Osteocyte (in vitro differentiated cells): ENCODE measurements around the gene BMPR1B. TPM values are rescaled to one million over a fixed set of nuclear protein-coding genes. Genes with fewer than 3 reads are reported as not detected.

Experiments
- DNase-seq: peaks from one replicate; pipeline ENCODE4 v3.0.0; 2021; ENCODE audit warnings: mixed read lengths; ENCODE audit not compliant: unreplicated experiment; ENCODE audit errors: extremely low spot score
- H3K27ac Mint-ChIP-seq: one replicate; pipeline ENCODE4 v1.8.0; 2021; ENCODE audit warnings: mild to moderate bottlenecking, mixed read lengths; ENCODE audit not compliant: unreplicated experiment
- H3K27me3 Mint-ChIP-seq: one replicate; pipeline ENCODE4 v1.8.0; 2021; ENCODE audit warnings: mixed read lengths; ENCODE audit not compliant: unreplicated experiment
- H3K36me3 Mint-ChIP-seq: one replicate; pipeline ENCODE4 v1.8.0; 2021; ENCODE audit warnings: mixed read lengths; ENCODE audit not compliant: unreplicated experiment
- H3K4me1 Mint-ChIP-seq: one replicate; pipeline ENCODE4 v1.8.0; 2021; ENCODE audit warnings: mixed read lengths; ENCODE audit not compliant: unreplicated experiment
- H3K4me3 Mint-ChIP-seq: one replicate; pipeline ENCODE4 v1.8.0; 2021; ENCODE audit warnings: mild to moderate bottlenecking, moderate library complexity, mixed read lengths; ENCODE audit not compliant: unreplicated experiment
- H3K9me3 Mint-ChIP-seq: one replicate; pipeline ENCODE4 v1.8.0; 2021; ENCODE audit warnings: mixed read lengths; ENCODE audit not compliant: unreplicated experiment
- total RNA-seq: library from RNA; stranded (reverse); gene quantifications from 2 replicates; pipeline ENCODE4 v1.2.1, GENCODE V29; 2021
- TF ChIP-seq, protein P1 (sequence below): fragments of 200-600 bp; sonication (generic); IDR thresholded peaks from 2 replicates; pipeline ENCODE4 v1.5.0; 2021; ENCODE audit warnings: antibody characterized with exemption, mild to moderate bottlenecking, moderate library complexity

The BMPR1B gene
- total RNA-seq, 1 donor from 2014 or later: 1.5 TPM

DNA sequence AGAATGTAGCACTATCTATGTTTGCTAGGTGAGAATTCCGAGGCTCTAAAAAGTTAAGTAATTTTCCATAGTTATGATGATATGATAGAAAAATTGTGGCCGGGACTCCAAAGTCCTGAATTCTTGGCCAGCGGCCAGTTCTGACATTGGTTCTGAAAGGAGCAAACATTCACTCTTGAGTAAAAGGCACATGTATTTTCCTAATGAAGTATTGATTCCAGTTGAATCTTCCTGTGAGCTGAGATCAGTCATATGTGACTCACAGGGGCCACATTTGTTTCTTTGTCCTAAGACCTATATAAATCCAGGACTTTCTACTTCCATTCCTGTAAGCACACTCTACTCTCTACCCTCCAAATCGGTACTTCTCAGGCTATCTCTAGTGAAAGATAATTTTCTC lies 349.9 kb downstream of the BMPR1B start:
- Mint-ChIP-seq H3K27ac (no peak overlapping the region), H3K27me3 (no peaks in the 10 kb centered on the region)
- DNase-seq: no peak

DNA sequence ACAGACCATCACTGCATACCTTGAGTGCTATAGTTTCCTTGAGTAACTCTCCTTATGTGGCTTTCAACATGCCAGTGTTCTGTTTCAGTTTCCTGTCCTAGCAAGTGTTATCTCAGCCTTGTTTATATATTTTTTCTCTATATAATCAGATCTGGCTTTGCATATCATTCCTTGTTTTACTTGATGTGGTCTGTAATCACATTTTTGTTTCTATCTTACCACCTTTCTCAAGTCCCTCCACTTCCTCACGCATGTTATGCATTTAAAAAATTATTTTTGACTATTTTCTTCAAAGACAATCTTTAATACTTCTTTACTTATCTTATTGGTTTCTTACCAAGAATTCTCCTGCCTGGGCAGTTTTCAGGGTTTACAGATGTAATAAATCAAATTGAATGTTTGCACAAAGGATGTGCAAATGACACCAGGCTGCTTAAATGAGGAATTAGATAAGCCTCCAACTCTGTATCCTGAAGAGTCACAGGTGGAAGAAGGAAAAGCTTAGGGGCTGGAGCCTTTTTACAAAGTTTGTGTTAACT lies 351.2 kb downstream of the BMPR1B start:
- TF ChIP-seq, protein P1, sequence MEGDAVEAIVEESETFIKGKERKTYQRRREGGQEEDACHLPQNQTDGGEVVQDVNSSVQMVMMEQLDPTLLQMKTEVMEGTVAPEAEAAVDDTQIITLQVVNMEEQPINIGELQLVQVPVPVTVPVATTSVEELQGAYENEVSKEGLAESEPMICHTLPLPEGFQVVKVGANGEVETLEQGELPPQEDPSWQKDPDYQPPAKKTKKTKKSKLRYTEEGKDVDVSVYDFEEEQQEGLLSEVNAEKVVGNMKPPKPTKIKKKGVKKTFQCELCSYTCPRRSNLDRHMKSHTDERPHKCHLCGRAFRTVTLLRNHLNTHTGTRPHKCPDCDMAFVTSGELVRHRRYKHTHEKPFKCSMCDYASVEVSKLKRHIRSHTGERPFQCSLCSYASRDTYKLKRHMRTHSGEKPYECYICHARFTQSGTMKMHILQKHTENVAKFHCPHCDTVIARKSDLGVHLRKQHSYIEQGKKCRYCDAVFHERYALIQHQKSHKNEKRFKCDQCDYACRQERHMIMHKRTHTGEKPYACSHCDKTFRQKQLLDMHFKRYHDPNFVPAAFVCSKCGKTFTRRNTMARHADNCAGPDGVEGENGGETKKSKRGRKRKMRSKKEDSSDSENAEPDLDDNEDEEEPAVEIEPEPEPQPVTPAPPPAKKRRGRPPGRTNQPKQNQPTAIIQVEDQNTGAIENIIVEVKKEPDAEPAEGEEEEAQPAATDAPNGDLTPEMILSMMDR: no peak
- Mint-ChIP-seq H3K4me1 (no peaks in the 10 kb centered on the region), H3K4me3 (no peak overlapping the region), H3K36me3 (no peaks in the 10 kb centered on the region), H3K27me3 (no peaks in the 10 kb centered on the region), H3K9me3 (no peaks in the 10 kb centered on the region), H3K27ac (no peak overlapping the region)
- no peak for DNase-seq

More for the DNA sequence above, 349.9 kb downstream of the BMPR1B start:
- no peaks in the 10 kb centered on the region for H3K4me1 Mint-ChIP-seq
- TF ChIP-seq, protein P1: no peak
- no peak overlapping the region for H3K4me3 Mint-ChIP-seq
- H3K9me3 Mint-ChIP-seq: no peaks in the 10 kb centered on the region
- no peaks in the 10 kb centered on the region for H3K36me3 Mint-ChIP-seq

GRCh38 chr4:95114521-95114920 lies 356.8 kb downstream of the BMPR1B start:
- no peaks in the 10 kb centered on the region for H3K4me1 Mint-ChIP-seq
- peaks cover 3% of the 10 kb centered on the region for H3K36me3 Mint-ChIP-seq
- no peaks in the 10 kb centered on the region for H3K27me3 Mint-ChIP-seq
- TF ChIP-seq, protein P1: no peak
- no peak overlapping the region for H3K4me3 Mint-ChIP-seq
- H3K27ac Mint-ChIP-seq: no peak overlapping the region
- no peaks in the 10 kb centered on the region for H3K9me3 Mint-ChIP-seq
- DNase-seq: no peak

DNA sequence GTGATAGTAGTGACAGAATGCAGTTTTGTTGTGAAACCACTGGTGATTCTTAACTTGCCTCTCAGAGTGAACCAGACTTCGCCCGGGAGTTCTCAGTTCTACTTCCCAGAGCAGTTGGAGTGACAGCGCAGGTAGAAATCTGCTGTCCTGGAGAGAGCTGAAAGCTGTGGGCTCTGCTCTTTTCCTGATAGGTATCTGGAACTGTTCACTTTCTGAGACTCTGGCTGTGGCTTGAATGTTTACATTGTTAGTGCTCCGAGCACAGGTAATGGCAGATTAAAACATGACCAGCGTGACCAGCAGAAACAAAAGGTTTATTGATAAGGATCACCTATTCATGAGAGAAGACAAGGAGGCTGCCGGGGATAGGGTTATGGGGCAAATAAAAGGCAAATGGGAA lies 360.7 kb downstream of the BMPR1B start:
- H3K27ac Mint-ChIP-seq: no peak overlapping the region
- no peaks in the 10 kb centered on the region for H3K9me3 Mint-ChIP-seq

DNA sequence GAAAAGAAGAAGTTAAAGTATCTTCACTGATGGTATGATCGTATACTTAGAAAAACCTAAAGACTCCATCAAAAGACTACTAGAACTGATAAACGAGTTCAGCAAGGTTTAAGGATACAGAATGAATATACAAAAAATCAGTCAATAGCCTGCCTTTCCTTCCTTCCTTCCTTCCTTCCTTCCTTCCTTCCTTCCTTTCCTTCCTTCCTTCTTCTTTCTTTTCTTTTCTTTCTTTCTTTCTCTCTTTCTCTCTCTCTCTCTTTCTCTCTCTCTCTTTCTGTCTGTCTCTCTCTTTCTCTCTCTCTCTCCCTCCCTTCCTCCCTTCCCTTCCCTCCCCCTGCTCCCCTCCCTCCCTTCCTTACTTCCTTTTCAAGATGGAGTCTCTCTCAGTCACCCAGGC lies 362.7 kb downstream of the BMPR1B start:
- Mint-ChIP-seq H3K36me3 (peaks cover 3% of the 10 kb centered on the region), H3K27ac (no peak overlapping the region), H3K4me1 (peaks cover 4% of the 10 kb centered on the region), H3K27me3 (no peaks in the 10 kb centered on the region), H3K9me3 (no peaks in the 10 kb centered on the region), H3K4me3 (no peak overlapping the region)
- DNase-seq: no peak
- TF ChIP-seq, protein P1: no peak

More for the DNA sequence above, 360.7 kb downstream of the BMPR1B start:
- no peak for DNase-seq
- Mint-ChIP-seq H3K36me3 (peaks cover 3% of the 10 kb centered on the region), H3K4me1 (no peaks in the 10 kb centered on the region), H3K27me3 (no peaks in the 10 kb centered on the region), H3K4me3 (no peak overlapping the region)
- TF ChIP-seq, protein P1: no peak
